T-helper 1 cell treated with Interleukin-12 subunit alpha and Interleukin-12 subunit beta and Interleukin-4 antibody, amounts not matched to agents 30 μg/mL and 1 μg/mL, for 36 hours (primary cell): Measurements from ENCODE around the gene FLII.
"Not testable (repeated sequence)": the region's sequence is repeated elsewhere in the genome, so short reads cannot be mapped to it uniquely, and the experiment has no call there.

Source experiments
- H3K27ac Mint-ChIP-seq: one replicate; pipeline ENCODE4 v1.8.0; 2021; ENCODE audit warnings: mild to moderate bottlenecking, mixed read lengths
- H3K27me3 Mint-ChIP-seq: one replicate; pipeline ENCODE4 v1.8.0; 2021; ENCODE audit warnings: low read depth, mixed read lengths
- H3K36me3 Mint-ChIP-seq: one replicate; pipeline ENCODE4 v1.8.0; 2021; ENCODE audit warnings: low read depth, mixed read lengths
- H3K4me1 Mint-ChIP-seq: one replicate; pipeline ENCODE4 v1.8.0; 2021; ENCODE audit warnings: low read depth, mixed read lengths
- H3K4me3 Mint-ChIP-seq: one replicate; pipeline ENCODE4 v1.8.0; 2021; ENCODE audit warnings: mild to moderate bottlenecking, moderate library complexity, mixed read lengths
- H3K9me3 Mint-ChIP-seq: one replicate; pipeline ENCODE4 v1.8.0; 2021; ENCODE audit warnings: mixed read lengths

The FLII gene

GRCh38 chr17:18258356-18259038 lies at the start of gene FLII:
TSS of gene FLII (minus strand) at chr17:18258738. CDS start at chr17:18258690, 48 bp downstream.
- no peaks in the 10 kb centered on the region for H3K27me3 Mint-ChIP-seq
- peaks cover 22% of the 10 kb centered on the region for H3K36me3 Mint-ChIP-seq
- peak within 1 kb of the TSS; percentile 89 for H3K27ac Mint-ChIP-seq
- peak within 1 kb of the TSS; percentile 99 for H3K4me3 Mint-ChIP-seq
- H3K4me1 Mint-ChIP-seq, result peaks cover 30% of the 10 kb centered on the region
- no peaks in the 10 kb centered on the region for H3K9me3 Mint-ChIP-seq

GRCh38 chr17:18303206-18303605 lies 44.7 kb upstream of the FLII start:
- H3K36me3 Mint-ChIP-seq, result peaks cover 42% of the 10 kb centered on the region
- H3K9me3 Mint-ChIP-seq, H3K27ac Mint-ChIP-seq, H3K4me1 Mint-ChIP-seq, H3K4me3 Mint-ChIP-seq, H3K27me3 Mint-ChIP-seq: not testable (repeated sequence)

- no peaks in the 10 kb centered on the region for H3K4me1 Mint-ChIP-seq
- H3K4me3 Mint-ChIP-seq, result no peak overlapping the region
- H3K36me3 Mint-ChIP-seq, result peaks cover 38% of the 10 kb centered on the region
- no peak overlapping the region for H3K27ac Mint-ChIP-seq
- no peaks in the 10 kb centered on the region for H3K27me3 Mint-ChIP-seq
- no peaks in the 10 kb centered on the region for H3K9me3 Mint-ChIP-seq
Measured at GRCh38 chr17:18300725-18301480, 42.4 kb upstream of the FLII start.

GRCh38 chr17:18298061-18298460 lies 39.5 kb upstream of the FLII start:
- not testable (repeated sequence) for H3K27ac Mint-ChIP-seq, H3K4me1 Mint-ChIP-seq, H3K4me3 Mint-ChIP-seq, H3K9me3 Mint-ChIP-seq, H3K27me3 Mint-ChIP-seq
- H3K36me3 Mint-ChIP-seq, result peaks cover 33% of the 10 kb centered on the region

- H3K27ac Mint-ChIP-seq, result no peak overlapping the region
Measured at GRCh38 chr17:18291718-18292540, 33.4 kb upstream of the FLII start.

GRCh38 chr17:18285296-18285695 lies 26.8 kb upstream of the FLII start:
- Mint-ChIP-seq H3K4me1 (no peaks in the 10 kb centered on the region), H3K27ac (no peak overlapping the region), H3K27me3 (no peaks in the 10 kb centered on the region), H3K4me3 (no peak overlapping the region), H3K36me3 (peaks cover 53% of the 10 kb centered on the region), H3K9me3 (no peaks in the 10 kb centered on the region)

More at GRCh38 chr17:18291718-18292540, 33.4 kb upstream of the FLII start:
- Mint-ChIP-seq H3K4me3 (no peak overlapping the region), H3K36me3 (peaks cover 38% of the 10 kb centered on the region), H3K9me3 (no peaks in the 10 kb centered on the region), H3K4me1 (no peaks in the 10 kb centered on the region), H3K27me3 (no peaks in the 10 kb centered on the region)

GRCh38 chr17:18281788-18282187 lies 23.2 kb upstream of the FLII start:
- Mint-ChIP-seq H3K9me3 (no peaks in the 10 kb centered on the region), H3K4me1 (no peaks in the 10 kb centered on the region), H3K4me3 (no peak overlapping the region), H3K27ac (no peak overlapping the region), H3K27me3 (no peaks in the 10 kb centered on the region), H3K36me3 (peaks cover 46% of the 10 kb centered on the region)

GRCh38 chr17:18280766-18281371 lies 22.3 kb upstream of the FLII start:
- Mint-ChIP-seq H3K27ac (no peak overlapping the region), H3K4me3 (no peak overlapping the region), H3K27me3 (no peaks in the 10 kb centered on the region), H3K9me3 (no peaks in the 10 kb centered on the region), H3K4me1 (no peaks in the 10 kb centered on the region), H3K36me3 (peaks cover 43% of the 10 kb centered on the region)

- Mint-ChIP-seq H3K4me3 (no peak overlapping the region), H3K4me1 (no peaks in the 10 kb centered on the region), H3K27ac (no peak overlapping the region), H3K36me3 (peaks cover 37% of the 10 kb centered on the region), H3K27me3 (no peaks in the 10 kb centered on the region), H3K9me3 (no peaks in the 10 kb centered on the region)
Measured at GRCh38 chr17:18280249-18280648, 21.7 kb upstream of the FLII start.

- Mint-ChIP-seq H3K4me3 (no peak overlapping the region), H3K4me1 (no peaks in the 10 kb centered on the region), H3K27me3 (no peaks in the 10 kb centered on the region), H3K9me3 (no peaks in the 10 kb centered on the region), H3K27ac (no peak overlapping the region), H3K36me3 (peaks cover 30% of the 10 kb centered on the region)
Measured at GRCh38 chr17:18278867-18279266, 20.3 kb upstream of the FLII start.

- Mint-ChIP-seq H3K4me3 (no peak overlapping the region), H3K27me3 (no peaks in the 10 kb centered on the region), H3K36me3 (peaks cover 18% of the 10 kb centered on the region), H3K27ac (no peak overlapping the region), H3K4me1 (no peaks in the 10 kb centered on the region), H3K9me3 (no peaks in the 10 kb centered on the region)
Measured at GRCh38 chr17:18277076-18277475, 18.5 kb upstream of the FLII start.

- Mint-ChIP-seq H3K9me3 (no peaks in the 10 kb centered on the region), H3K4me1 (peaks cover 3% of the 10 kb centered on the region), H3K27ac (no peak overlapping the region), H3K27me3 (no peaks in the 10 kb centered on the region), H3K4me3 (no peak overlapping the region), H3K36me3 (peaks cover 7% of the 10 kb centered on the region)
Measured at GRCh38 chr17:18270046-18270931, 11.8 kb upstream of the FLII start.

- Mint-ChIP-seq H3K27ac (no peak overlapping the region), H3K36me3 (peaks cover 9% of the 10 kb centered on the region), H3K4me1 (peaks cover 3% of the 10 kb centered on the region), H3K9me3 (no peaks in the 10 kb centered on the region), H3K4me3 (no peak overlapping the region), H3K27me3 (no peaks in the 10 kb centered on the region)
Measured at GRCh38 chr17:18267927-18268711, 9.6 kb upstream of the FLII start.
